PC-3 (cell line): ENCODE measurements around the gene MRPL11. TPM values are rescaled to one million over a fixed set of nuclear protein-coding genes. Genes with fewer than 3 reads are reported as not detected.

Source experiments
- ATAC-seq: fragments of 200-7000 bp; cut with Tn5 transposase; 2 replicates; pipeline ENCODE4 v1.9.1; 2020; ENCODE audit warnings: mild to moderate bottlenecking, moderate library complexity
- BruUV-seq: library from RNA; stranded (reverse); fragments of 400-500 nt; replicated peaks from 2 replicates; lab custom pipeline; 2021; lab: Mats Ljungman, UMichigan
- CTCF ChIA-PET: fragments of 300-600 bp; sonication (Branson Sonifier 250); formaldehyde crosslinking; loops from one replicate; lab custom pipeline; 2022; ENCODE audit warnings: antibody characterized with exemption; lab: Charles Lee
- POLR2A ChIA-PET: fragments of 300-600 bp; sonication (Branson Sonifier 250); formaldehyde crosslinking; loops from one replicate; lab custom pipeline; 2022; ENCODE audit warnings: antibody characterized with exemption; ENCODE audit not compliant: unreplicated experiment; lab: Charles Lee
- DNase-seq: peaks from one replicate; pipeline ENCODE4 v3.0.0-alpha.2; 2015
- H2AFZ ChIP-seq: fragments of 300-600 bp; sonication (generic); 2 replicates; pipeline ENCODE4 v1.6.0; 2016; ENCODE audit warnings: antibody characterized with exemption, low read length
- H3F3A ChIP-seq: fragments of 300-600 bp; sonication (generic); one replicate; pipeline ENCODE4 v1.6.0; 2017; ENCODE audit warnings: antibody characterized with exemption, low read length, control low read depth, mild to moderate bottlenecking; ENCODE audit not compliant: unreplicated experiment
- H3K27ac ChIP-seq: fragments of 300-600 bp; sonication (generic); 2 replicates; pipeline ENCODE4 v1.5.1; 2016; ENCODE audit warnings: mild to moderate bottlenecking, low read length
- H3K27me3 ChIP-seq: fragments of 300-600 bp; sonication (generic); 2 replicates; pipeline ENCODE4 v1.6.1; 2016; ENCODE audit warnings: low read length, mixed read lengths
- H3K36me3 ChIP-seq: fragments of 300-600 bp; sonication (generic); 2 replicates; pipeline ENCODE4 v1.6.1; 2016; ENCODE audit warnings: low read depth, mixed run types, low read length, mixed read lengths
- H3K4me1 ChIP-seq: fragments of 300-600 bp; sonication (generic); 2 replicates; pipeline ENCODE4 v1.5.1; 2016; ENCODE audit warnings: low read length; ENCODE audit not compliant: insufficient read depth
- H3K4me2 ChIP-seq: fragments of 300-600 bp; sonication (generic); 2 replicates; pipeline ENCODE4 v1.6.0; 2016; ENCODE audit warnings: low read length
- H3K4me3 ChIP-seq: fragments of 300-600 bp; sonication (generic); 2 replicates; pipeline ENCODE4 v1.5.1; 2016; ENCODE audit warnings: mild to moderate bottlenecking, low read length, mixed read lengths
- H3K79me2 ChIP-seq: fragments of 300-600 bp; sonication (generic); 2 replicates; pipeline ENCODE4 v1.6.1; 2017; ENCODE audit warnings: low read length, mixed read lengths
- H3K9ac ChIP-seq: fragments of 300-600 bp; sonication (generic); 2 replicates; pipeline ENCODE4 v1.6.0; 2016; ENCODE audit warnings: mild to moderate bottlenecking, low read length
- H3K9me2 ChIP-seq: fragments of 300-600 bp; sonication (generic); replicated peaks from 2 replicates; pipeline ENCODE4 v1.6.1; 2016; ENCODE audit warnings: mixed run types, low read length, mixed read lengths
- H3K9me3 ChIP-seq: fragments of 300-600 bp; sonication (generic); 2 replicates; pipeline ENCODE4 v1.6.1; 2016; ENCODE audit warnings: low read length, mixed read lengths
- H4K20me1 ChIP-seq: fragments of 300-600 bp; sonication (generic); 2 replicates; pipeline ENCODE4 v1.6.1; 2016; ENCODE audit warnings: low read length, mixed read lengths
- CTCF ChIP-seq: fragments of 300-600 bp; sonication (generic); conservative IDR thresholded peaks from 2 replicates; pipeline ENCODE4 v1.5.1; 2017; ENCODE audit warnings: antibody characterized with exemption, low read depth, mild to moderate bottlenecking, low read length
- EZH2 ChIP-seq: fragments of 300-600 bp; sonication (generic); IDR thresholded peaks from one replicate; pipeline ENCODE4 v1.6.1; 2017; ENCODE audit warnings: antibody characterized with exemption, mild to moderate bottlenecking, low read length; ENCODE audit not compliant: unreplicated experiment
- EZH2phosphoT487 ChIP-seq: fragments of 300-600 bp; sonication (generic); IDR thresholded peaks from 2 replicates; pipeline ENCODE4 v1.6.1; 2018; ENCODE audit warnings: mild to moderate bottlenecking, antibody characterized with exemption, low read length, borderline replicate concordance
- intact Hi-C: fragments of 100-400 bp; cut with micrococcal nuclease; formaldehyde crosslinking; loops from 2 replicates; pipeline ENCODE4 v1.9.0; 2023
- total RNA-seq: library from RNA; depleted of rRNA; stranded (reverse); fragments of >200 nt; gene quantifications from 2 replicates; pipeline ENCODE4 v1.2.3, GENCODE V29; 2014

MRPL11 gene
- total RNA-seq, 1 experiment from 2014 or later = 321 TPM

DNA sequence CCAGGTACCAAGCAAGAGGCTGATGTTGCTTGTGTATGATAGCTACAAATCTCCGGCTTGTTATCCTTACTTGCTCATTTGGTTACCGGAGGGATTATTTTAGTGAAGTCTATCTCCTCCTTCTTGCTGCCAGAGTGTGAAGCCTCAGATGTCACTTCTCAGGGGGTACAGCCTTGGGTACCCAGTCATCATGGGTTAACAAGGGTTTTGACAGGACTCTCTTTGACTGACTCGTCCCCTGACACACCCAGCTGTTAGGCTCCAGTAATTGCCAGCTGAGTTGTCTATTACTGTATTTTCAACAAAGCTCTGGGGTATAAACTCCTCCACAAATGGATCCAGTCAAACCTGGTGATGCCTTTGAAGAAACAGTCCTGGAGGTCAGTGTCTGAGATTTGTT, 16.2 kb upstream of the MRPL11 start:
- Histone ChIP-seq H2AFZ (no peak overlapping the region), H3K9me2 (no peaks in the 10 kb centered on the region), H3K9ac (no peak overlapping the region), H3K4me2 (peak overlapping the region; percentile 53), H3K79me2 (no peaks in the 10 kb centered on the region), H3K4me1 (peaks cover 17% of the 10 kb centered on the region), H3K4me3 (peak overlapping the region; percentile 11; the same call in 1 of the 2 replicates), H4K20me1 (no peaks in the 10 kb centered on the region), H3K36me3 (no peaks in the 10 kb centered on the region), H3F3A (peaks cover 5% of the 10 kb centered on the region), H3K27me3 (no peaks in the 10 kb centered on the region), H3K27ac (peak overlapping the region; percentile 75), H3K9me3 (no peaks in the 10 kb centered on the region)
- TF ChIP-seq EZH2 = no peak
- TF ChIP-seq CTCF = no peak
- no peak for TF ChIP-seq EZH2phosphoT487
- POLR2A ChIA-PET = interaction anchor here (1.0 kb wide), 1 partner anchor 16 kb away, joined by 6 read pairs; the partner anchor contains the start of gene MRPL11
- intact Hi-C loops = no loop called here
- no TSS peak for BruUV-seq
- peak; percentile 9; the same call in 1 of the 2 replicates for ATAC-seq
- DNase-seq = no peak
- CTCF ChIA-PET = interaction anchor here (1.1 kb wide), 1 partner anchor 16 kb away, joined by 3 read pairs; the partner anchor contains the start of gene MRPL11

GRCh38 chr11:66454247-66454646, 15.6 kb upstream of the MRPL11 start:
- no peaks in the 10 kb centered on the region for H3K79me2 ChIP-seq
- peak overlapping the region; percentile 53 for H3K4me2 ChIP-seq
- ATAC-seq = peak; percentile 87
- ChIA-PET CTCF (interaction anchor here (1.1 kb wide), 1 partner anchor 15 kb away, joined by 3 read pairs; the partner anchor contains the start of gene MRPL11), POLR2A (interaction anchor here (1.0 kb wide), 1 partner anchor 15 kb away, joined by 6 read pairs; the partner anchor contains the start of gene MRPL11)
- BruUV-seq = no TSS peak
- peak overlapping the region; percentile 75 for H3K27ac ChIP-seq
- H3K9ac ChIP-seq = no peak overlapping the region
- peaks cover 5% of the 10 kb centered on the region for H3F3A ChIP-seq
- no peaks in the 10 kb centered on the region for H3K36me3 ChIP-seq
- H3K4me3 ChIP-seq = no peak overlapping the region; the same call in 1 of the 2 replicates
- intact Hi-C loops = no loop called here
- no peaks in the 10 kb centered on the region for H3K9me2 ChIP-seq
- no peaks in the 10 kb centered on the region for H4K20me1 ChIP-seq
- DNase-seq = peak; percentile 96
- no peak overlapping the region for H2AFZ ChIP-seq
- H3K9me3 ChIP-seq = no peaks in the 10 kb centered on the region
- TF ChIP-seq CTCF = no peak
- H3K27me3 ChIP-seq = no peaks in the 10 kb centered on the region
- H3K4me1 ChIP-seq = peaks cover 17% of the 10 kb centered on the region

DNA sequence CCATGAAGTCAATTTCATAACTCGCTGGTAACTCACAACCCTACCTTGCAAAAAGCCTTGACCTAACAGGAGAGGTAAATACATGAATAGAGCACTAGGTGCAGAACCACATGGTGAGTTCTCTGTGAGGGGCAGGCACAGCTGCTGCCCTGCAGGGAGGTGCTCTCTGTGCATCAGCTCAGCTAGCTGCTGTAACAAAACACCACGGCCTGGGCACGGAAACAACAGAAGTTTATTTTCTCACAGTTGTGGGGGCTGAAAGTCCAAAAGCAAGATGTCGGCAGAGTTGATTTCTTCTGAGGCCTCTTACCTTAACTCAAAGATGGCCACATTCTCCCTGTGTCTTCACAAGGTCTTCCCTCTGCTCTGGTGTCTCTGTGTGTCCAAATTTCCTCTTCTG, 13.0 kb upstream of the MRPL11 start:
- ATAC-seq (no peak), DNase-seq (no peak)
- peaks cover 5% of the 10 kb centered on the region for H3F3A ChIP-seq
- H3K4me3 ChIP-seq = no peak overlapping the region
- no peaks in the 10 kb centered on the region for H3K79me2 ChIP-seq
- H3K27me3 ChIP-seq = no peaks in the 10 kb centered on the region
- peaks cover 17% of the 10 kb centered on the region for H3K4me1 ChIP-seq
- H3K36me3 ChIP-seq = no peaks in the 10 kb centered on the region
- no peak for TF ChIP-seq CTCF
- no peak for TF ChIP-seq EZH2
- TF ChIP-seq EZH2phosphoT487 = no peak
- H3K4me2 ChIP-seq = no peak overlapping the region
- H3K9me2 ChIP-seq = no peaks in the 10 kb centered on the region
- intact Hi-C loops = no loop called here
- H3K27ac ChIP-seq = no peak overlapping the region
- ChIA-PET CTCF (no interaction called here), POLR2A (no interaction called here)
- no TSS peak for BruUV-seq
- no peaks in the 10 kb centered on the region for H4K20me1 ChIP-seq
- no peak overlapping the region for H2AFZ ChIP-seq
- H3K9me3 ChIP-seq = no peaks in the 10 kb centered on the region
- H3K9ac ChIP-seq = no peak overlapping the region
